K562 (cell line): Measurements from ENCODE around the gene SH3PXD2B. TPM values are rescaled to one million over a fixed set of nuclear protein-coding genes. Genes with fewer than 3 reads are reported as not detected.

Experiments
- ATAC-seq: fragments of 200-7000 bp; cut with Tn5 transposase; 3 replicates; pipeline ENCODE4 v1.9.1; 2020; ENCODE audit warnings: moderate library complexity
- BruUV-seq: library from RNA; stranded (reverse); fragments of 400-500 nt; replicated peaks from 2 replicates; lab custom pipeline; 2021; lab: Mats Ljungman, UMichigan
- CTCF ChIA-PET: fragments of 300-600 bp; formaldehyde crosslinking; extraction: SDS; loops from one replicate; lab custom pipeline; 2021; ENCODE audit warnings: low intra/inter-chr PET ratio; lab: Yijun Ruan, JAX
- POLR2A ChIA-PET: fragments of 300-600, 350-650 bp; sonication (Branson Sonifier 250); formaldehyde crosslinking; extraction: SDS; loops from one replicate; lab custom pipeline; 2021; ENCODE audit warnings: antibody characterized with exemption, inconsistent platforms; lab: Yijun Ruan, JAX
- DNase-seq, 4 experiments: peaks; one replicate each; pipeline versions ENCODE4 v3.0.0 to v3.0.0-alpha.2; 2011 to 2018; ENCODE audit warnings: low spot score in 3 of 4, mixed read lengths in 3 of 4; ENCODE audit errors: extremely low read depth in 1 of 4
- FAIRE-seq: peaks from 2 replicates; lab custom pipeline; 2011; peaks lifted over from hg19 to GRCh38; lab: Jason Lieb, UNC
- H2AFZ ChIP-seq: 2 replicates; pipeline ENCODE4 v1.6.0; 2011; ENCODE audit warnings: low read depth, low read length, control low read depth, inconsistent platforms
- H3K27ac ChIP-seq: fragments of 200-600 bp; 3 replicates; pipeline ENCODE4 v1.8.0; 2011; ENCODE audit warnings: low read depth, mild to moderate bottlenecking, control low read depth, inconsistent platforms, low read length, moderate library complexity, mixed read lengths; ENCODE audit errors: extremely low read depth
- H3K27me3 ChIP-seq, 2 experiments: fragments of 300-600 bp in 1 of 2; 2 replicates in 1 of 2; 3 replicates in 1 of 2; pipeline versions ENCODE4 v1.6.0 to v1.8.0; 2011; ENCODE audit warnings: inconsistent platforms in 2 of 2, low read length in 2 of 2, mild to moderate bottlenecking in 1 of 2, mixed read lengths in 1 of 2, moderate library complexity in 1 of 2; ENCODE audit not compliant: control insufficient read depth in 2 of 2, insufficient read depth in 2 of 2
- H3K36me3 ChIP-seq: fragments of 300-600 bp; 3 replicates; pipeline ENCODE4 v1.8.0; 2011; ENCODE audit warnings: mild to moderate bottlenecking, low read length, inconsistent platforms; ENCODE audit not compliant: control insufficient read depth, insufficient read depth
- H3K4me1 ChIP-seq, 2 experiments: fragments of 200-600 bp in 1 of 2; replicated peaks in 1 of 2; 2 replicates in 1 of 2; 3 replicates in 1 of 2; pipeline versions ENCODE4 v1.5.1 to v1.8.0; 2011; ENCODE audit warnings: inconsistent platforms in 2 of 2, low read length in 2 of 2, mild to moderate bottlenecking in 1 of 2, mixed read lengths in 1 of 2, moderate library complexity in 1 of 2; ENCODE audit not compliant: control insufficient read depth in 2 of 2, insufficient read depth in 2 of 2
- H3K4me2 ChIP-seq: 2 replicates; pipeline ENCODE4 v1.6.1; 2011; ENCODE audit warnings: low read length, control low read depth, inconsistent platforms, mixed read lengths; ENCODE audit not compliant: insufficient read depth
- H3K4me3 ChIP-seq: fragments of 200-600 bp; sonication (generic), shearing (Covaris generic); 2 replicates; pipeline ENCODE4 v1.5.1; 2016; ENCODE audit warnings: control low read depth, inconsistent platforms
- H3K79me2 ChIP-seq: fragments of 200-600 bp; 3 replicates; pipeline ENCODE4 v1.8.0; 2011; ENCODE audit warnings: low read length, inconsistent platforms; ENCODE audit not compliant: control insufficient read depth, insufficient read depth
- H3K9ac ChIP-seq, 2 experiments: 2 replicates each; pipeline versions ENCODE4 v1.6.0 to v1.6.1; 2011; ENCODE audit warnings: low read depth in 2 of 2, low read length in 2 of 2, control low read depth in 1 of 2, inconsistent platforms in 1 of 2, mild to moderate bottlenecking in 1 of 2, mixed read lengths in 1 of 2; ENCODE audit not compliant: insufficient read depth in 1 of 2
- H3K9me1 ChIP-seq: one replicate; pipeline ENCODE4 v1.6.0; 2011; ENCODE audit warnings: inconsistent platforms, mild to moderate bottlenecking, low read length, moderate library complexity; ENCODE audit not compliant: control insufficient read depth, insufficient read depth
- H3K9me3 ChIP-seq: replicated peaks from 2 replicates; pipeline ENCODE4 v1.5.1; 2011; ENCODE audit warnings: low read depth, low read length, inconsistent platforms; ENCODE audit not compliant: control insufficient read depth, insufficient read depth
- H4K20me1 ChIP-seq: replicated peaks from 2 replicates; pipeline ENCODE4 v1.6.1; 2011; ENCODE audit warnings: low read length, inconsistent platforms, mixed read lengths; ENCODE audit not compliant: control insufficient read depth, insufficient read depth
- ADNP ChIP-seq: fragments of 200-800 bp; sonication (Bioruptor generic); IDR thresholded peaks from 2 replicates; pipeline ENCODE4 v1.6.1; 2016; ENCODE audit warnings: missing genetic modification characterization, missing compliant biosample characterization
- HMG20B ChIP-seq: fragments of 250-450 bp; sonication (Bioruptor Pico); IDR thresholded peaks from 2 replicates; pipeline ENCODE4 v1.5.0; 2021; ENCODE audit warnings: mild to moderate bottlenecking
- IRF2 ChIP-seq: sonication (generic); formaldehyde crosslinking; IDR thresholded peaks from 2 replicates; pipeline ENCODE4 v1.8.1; 2022; ENCODE audit warnings: mild to moderate bottlenecking, missing genetic modification reagents
- MCM7 ChIP-seq, 2 experiments: fragments of 450-650 bp; IDR thresholded peaks; 2 replicates each; pipeline ENCODE4 v1.6.1; 2016 to 2018
- NCOA6 ChIP-seq: fragments of 450-650 bp; IDR thresholded peaks from 2 replicates; pipeline ENCODE4 v1.6.1; 2017; ENCODE audit warnings: mild to moderate bottlenecking
- ZNF121 ChIP-seq: sonication (generic); formaldehyde crosslinking; conservative IDR thresholded peaks from 2 replicates; pipeline ENCODE4 v1.8.0; 2022; ENCODE audit warnings: missing genetic modification reagents
- ZNF212 ChIP-seq: fragments of 450-650 bp; formaldehyde crosslinking; IDR thresholded peaks from 2 replicates; pipeline ENCODE4 v1.4.0; 2020; ENCODE audit warnings: mild to moderate bottlenecking
- WGBS: fragments of 100-300 bp; shearing (Covaris generic); methylation state at CpG from one replicate; pipeline ENCODE4 v1.1.6; 2016; ENCODE audit warnings: low coverage, mixed read lengths; ENCODE audit not compliant: insufficient coverage; ENCODE audit errors: missing lambda C conversion rate; 5-methylcytosine and 5-hydroxymethylcytosine counted together
- in situ Hi-C: fragments of 300-500 bp; cut with MboI; formaldehyde crosslinking; loops from 4 replicates; pipeline ENCODE4 v1.15.0; 2018; ENCODE audit warnings: inconsistent platforms, mixed read lengths
- intact Hi-C: fragments of 100-400 bp; cut with micrococcal nuclease; formaldehyde crosslinking; loops from 2 replicates; pipeline ENCODE4 v1.14.2; 2022
- polyA plus RNA-seq, 8 experiments: library from polyadenylated mRNA; depleted of rRNA in 4 of 8; stranded (reverse) in 5 of 8; unstranded in 3 of 8; fragments of >200 nt; fragmentation: Nextera tagmentation in 2 of 8; fragmentation: Illumina TruSeq in 1 of 8; extraction: Ambion mirVana in 2 of 8; extraction: Trizol in 1 of 8; gene quantifications; 2 replicates each; pipeline versions ENCODE4 v1.2.1 to v1.2.3, GENCODE V29; 2011 to 2014; ENCODE audit warnings: inconsistent platforms in 1 of 8, missing spikeins in 1 of 8
- total RNA-seq, 7 experiments: library from RNA; depleted of rRNA in 6 of 7; stranded (reverse); fragments of >200 nt in 6 of 7; fragmentation: Illumina TruSeq in 2 of 7; extraction: Trizol in 2 of 7; gene quantifications; 2 replicates each; pipeline versions ENCODE4 v1.2.1 to v1.2.3, GENCODE V29; 2011 to 2021; ENCODE audit warnings: low replicate concordance in 1 of 7
- TF ChIP-seq, protein P1 (sequence below): sonication (generic); formaldehyde crosslinking; IDR thresholded peaks from 2 replicates; pipeline ENCODE4 v1.8.0; 2023; ENCODE audit warnings: mild to moderate bottlenecking, missing genetic modification reagents
- TF ChIP-seq, protein P2 (sequence below): fragments of 250-450 bp; sonication (Bioruptor Pico); IDR thresholded peaks from 2 replicates; pipeline ENCODE4 v1.5.0; 2021

Gene SH3PXD2B
- total and polyA plus RNA-seq, 9 of the 15 experiments (the other 6 are each of a cell fraction or from before 2014, with no cell fraction given), result 0.04 to 0.66 (median 0.19) TPM

DNA sequence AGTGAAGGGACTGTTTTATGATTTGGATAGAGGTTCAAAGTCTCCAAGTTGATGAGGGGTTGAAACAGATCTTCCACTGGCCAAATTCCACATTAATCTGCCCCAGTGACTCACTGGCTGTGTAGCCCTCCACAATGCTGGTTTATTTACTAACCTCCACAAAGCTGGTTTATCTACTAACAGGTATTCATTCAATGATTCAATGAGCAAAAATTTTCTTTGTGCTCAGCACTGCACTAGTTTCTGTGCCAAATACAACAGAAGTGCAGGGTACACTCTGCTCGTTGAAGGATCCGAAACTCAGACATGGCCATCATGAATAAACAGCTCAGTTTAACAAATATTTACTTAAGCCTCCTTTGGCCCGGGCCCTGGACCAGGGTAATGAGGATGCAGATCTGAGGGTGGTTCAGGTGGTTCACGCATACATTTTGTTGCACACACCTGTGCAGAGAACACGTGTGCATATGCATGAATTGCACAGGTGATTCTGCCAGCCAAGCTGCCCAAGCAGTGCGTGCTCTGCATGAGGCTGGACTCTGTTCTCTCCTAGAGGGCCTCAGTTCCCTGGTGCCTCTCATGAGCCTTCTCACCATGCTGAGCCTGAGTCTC is 71.0 kb downstream of the SH3PXD2B start (continued):
- no peak for TF ChIP-seq HMG20B (CRISPR knock-in tag)

DNA sequence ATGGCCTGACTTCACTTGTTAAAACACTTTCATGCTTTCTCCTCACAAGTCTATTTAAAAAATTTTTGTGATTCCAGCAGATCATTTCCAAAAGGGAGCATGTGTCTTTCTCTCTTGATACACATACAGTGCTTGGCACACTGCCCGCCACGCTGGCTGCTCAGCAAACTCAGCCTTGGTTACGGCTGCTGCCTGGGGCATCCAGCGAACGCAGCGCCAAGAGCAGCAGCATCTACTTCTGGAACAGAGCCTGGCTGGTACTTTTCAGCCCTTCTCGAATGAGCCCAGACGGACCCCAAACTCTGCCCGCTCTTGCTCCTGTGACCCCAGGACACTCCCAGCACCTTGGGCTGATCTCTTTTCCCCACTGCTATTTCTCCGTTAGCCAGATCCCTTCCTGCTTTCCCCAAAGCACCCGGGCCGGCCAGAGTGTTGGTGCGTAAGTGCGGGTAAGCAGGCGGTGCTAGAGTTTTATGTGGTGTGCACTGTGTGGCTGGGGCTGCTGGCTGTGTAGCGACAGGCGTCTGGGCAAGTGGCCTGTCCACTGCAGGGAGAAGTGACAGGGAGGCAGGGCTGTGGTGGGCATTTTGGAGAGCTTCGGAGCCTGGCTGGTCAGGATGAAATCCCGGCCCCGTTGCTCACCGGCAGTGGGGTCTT is 73.2 kb downstream of the SH3PXD2B start:
- no peak for ATAC-seq
- Histone ChIP-seq H3K4me1 (no peaks in the 10 kb centered on the region), H3K9me1 (no peaks in the 10 kb centered on the region)
- TF ChIP-seq NCOA6 (no peak), ADNP (no peak), IRF2 (CRISPR knock-in tag) (no peak), ZNF121 (CRISPR knock-in tag) (no peak), MCM7 (IDR thresholded peaks at IDR 0.05) (no peak), ZNF212 (CRISPR knock-in tag) (no peak)
- TF ChIP-seq, protein P1, sequence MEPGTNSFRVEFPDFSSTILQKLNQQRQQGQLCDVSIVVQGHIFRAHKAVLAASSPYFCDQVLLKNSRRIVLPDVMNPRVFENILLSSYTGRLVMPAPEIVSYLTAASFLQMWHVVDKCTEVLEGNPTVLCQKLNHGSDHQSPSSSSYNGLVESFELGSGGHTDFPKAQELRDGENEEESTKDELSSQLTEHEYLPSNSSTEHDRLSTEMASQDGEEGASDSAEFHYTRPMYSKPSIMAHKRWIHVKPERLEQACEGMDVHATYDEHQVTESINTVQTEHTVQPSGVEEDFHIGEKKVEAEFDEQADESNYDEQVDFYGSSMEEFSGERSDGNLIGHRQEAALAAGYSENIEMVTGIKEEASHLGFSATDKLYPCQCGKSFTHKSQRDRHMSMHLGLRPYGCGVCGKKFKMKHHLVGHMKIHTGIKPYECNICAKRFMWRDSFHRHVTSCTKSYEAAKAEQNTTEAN (CRISPR knock-in tag), result no peak
- TF ChIP-seq, protein P2, sequence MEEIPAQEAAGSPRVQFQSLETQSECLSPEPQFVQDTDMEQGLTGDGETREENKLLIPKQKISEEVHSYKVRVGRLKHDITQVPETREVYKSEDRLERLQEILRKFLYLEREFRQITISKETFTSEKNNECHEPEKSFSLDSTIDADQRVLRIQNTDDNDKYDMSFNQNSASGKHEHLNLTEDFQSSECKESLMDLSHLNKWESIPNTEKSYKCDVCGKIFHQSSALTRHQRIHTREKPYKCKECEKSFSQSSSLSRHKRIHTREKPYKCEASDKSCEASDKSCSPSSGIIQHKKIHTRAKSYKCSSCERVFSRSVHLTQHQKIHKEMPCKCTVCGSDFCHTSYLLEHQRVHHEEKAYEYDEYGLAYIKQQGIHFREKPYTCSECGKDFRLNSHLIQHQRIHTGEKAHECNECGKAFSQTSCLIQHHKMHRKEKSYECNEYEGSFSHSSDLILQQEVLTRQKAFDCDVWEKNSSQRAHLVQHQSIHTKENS (CRISPR knock-in tag), result no peak

More for the DNA sequence above, 73.2 kb downstream of the SH3PXD2B start:
- ChIA-PET CTCF (no interaction called here), POLR2A (no interaction called here)
- intact Hi-C loops (no loop called here), in situ Hi-C loops (no loop called here)
- no peaks in the 10 kb centered on the region for H3K9me3 ChIP-seq
- H2AFZ ChIP-seq, result no peak overlapping the region
- H3K79me2 ChIP-seq, result no peaks in the 10 kb centered on the region
- H4K20me1 ChIP-seq, result peaks cover 6% of the 10 kb centered on the region; the same call in 1 of the 2 replicates
- no peak overlapping the region for H3K9ac ChIP-seq
- DNase-seq (no peak), FAIRE-seq (no peak)
- BruUV-seq, result no TSS peak
- peaks cover 8 to 56% of the 10 kb centered on the region in 2 experiments; a peak in 3 of 5 replicates for H3K27me3 ChIP-seq
- H3K27ac ChIP-seq, result no peak overlapping the region
- no peak overlapping the region for H3K4me3 ChIP-seq
- no peaks in the 10 kb centered on the region for H3K36me3 ChIP-seq
- 2% methylated on average over 21 of the region's 21 CpGs for WGBS
- H3K4me2 ChIP-seq, result no peak overlapping the region
